ES-I3 (cell line): ENCODE data around the gene ABHD2.

Experiments
- H3K36me3 ChIP-seq: 2 replicates; pipeline ENCODE4 v1.6.1; 2013; ENCODE audit warnings: mild to moderate bottlenecking, low read length, control low read depth, moderate library complexity; ENCODE audit not compliant: insufficient read depth
- H3K4me1 ChIP-seq: 2 replicates; pipeline ENCODE4 v1.6.1; 2013; ENCODE audit warnings: mild to moderate bottlenecking, control low read depth, low read length; ENCODE audit not compliant: insufficient read depth
- H3K9ac ChIP-seq: 2 replicates; pipeline ENCODE4 v1.6.1; 2013; ENCODE audit warnings: low read depth, mild to moderate bottlenecking, low read length, moderate library complexity
- H3K9me3 ChIP-seq: 2 replicates; pipeline ENCODE4 v1.6.1; 2013; ENCODE audit warnings: mild to moderate bottlenecking, low read length, moderate library complexity; ENCODE audit not compliant: control insufficient read depth, insufficient read depth

Gene ABHD2

DNA sequence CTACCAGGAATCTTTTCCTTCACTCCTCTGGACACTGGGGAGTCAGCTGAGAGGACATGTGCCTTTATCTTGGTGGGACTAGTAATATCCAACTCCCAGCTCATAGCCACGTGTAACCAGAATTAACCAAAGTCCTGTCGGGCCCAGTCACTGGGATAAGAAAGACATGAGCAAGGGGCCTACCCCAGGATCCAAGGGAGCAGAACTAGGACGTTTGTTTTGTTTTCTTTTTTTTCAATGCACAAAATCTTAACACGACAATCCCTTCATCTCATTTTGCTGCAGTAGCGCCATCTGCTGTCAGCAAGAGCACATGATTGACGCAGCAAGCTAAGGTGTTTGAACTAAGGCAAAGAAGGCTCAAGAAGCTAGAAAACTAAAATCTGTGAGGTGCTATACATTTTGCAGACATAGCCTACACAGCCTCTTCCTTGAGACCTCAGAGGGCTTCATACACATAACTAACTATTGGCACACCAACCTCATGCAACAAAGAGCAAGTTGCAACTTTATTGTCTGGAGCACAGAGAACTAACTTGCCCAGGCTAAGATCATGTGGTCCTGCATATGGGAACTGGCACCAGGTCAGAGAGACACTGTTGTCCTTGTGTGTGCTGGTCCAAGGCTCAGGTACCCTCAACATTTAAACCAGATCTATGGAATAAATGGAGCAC, 89.5 kb downstream of the ABHD2 start:
- Histone ChIP-seq H3K4me1 (no peaks in the 10 kb centered on the region), H3K9me3 (no peaks in the 10 kb centered on the region), H3K9ac (no peak overlapping the region), H3K36me3 (no peaks in the 10 kb centered on the region)

DNA sequence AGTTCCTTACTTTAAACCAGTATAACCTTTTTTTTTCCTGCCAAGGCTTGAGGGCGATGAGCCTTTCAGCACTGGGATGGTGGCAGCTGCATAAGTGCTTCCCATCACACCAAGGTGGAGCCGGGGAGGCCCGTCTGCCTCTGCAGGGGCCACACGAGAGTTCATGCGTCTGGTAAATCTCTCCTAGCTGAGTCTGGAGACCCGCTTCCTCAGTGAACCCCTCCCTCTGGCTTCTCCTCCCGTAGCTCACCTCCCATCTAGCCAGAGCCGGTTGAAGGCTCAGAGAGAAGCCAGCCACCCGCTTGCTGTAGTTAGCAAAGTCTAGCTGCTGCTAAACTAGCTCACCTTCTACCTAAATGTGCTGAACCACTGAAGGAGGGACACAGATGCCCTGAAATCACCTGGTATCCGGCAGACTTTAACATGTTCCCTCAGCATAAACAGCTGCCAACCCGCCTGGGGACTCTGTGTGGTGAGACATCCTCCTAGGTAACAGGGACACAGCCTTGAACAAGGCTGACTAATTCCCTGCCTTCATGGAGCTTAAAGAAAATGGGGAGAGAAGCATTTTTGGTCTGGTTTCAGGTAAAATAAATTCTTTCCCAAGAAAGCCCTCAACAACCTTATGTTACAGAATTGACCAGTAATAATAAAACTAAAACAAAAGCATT, 90.2 kb downstream of the ABHD2 start:
- no peaks in the 10 kb centered on the region for H3K4me1 ChIP-seq
- no peaks in the 10 kb centered on the region for H3K36me3 ChIP-seq

DNA sequence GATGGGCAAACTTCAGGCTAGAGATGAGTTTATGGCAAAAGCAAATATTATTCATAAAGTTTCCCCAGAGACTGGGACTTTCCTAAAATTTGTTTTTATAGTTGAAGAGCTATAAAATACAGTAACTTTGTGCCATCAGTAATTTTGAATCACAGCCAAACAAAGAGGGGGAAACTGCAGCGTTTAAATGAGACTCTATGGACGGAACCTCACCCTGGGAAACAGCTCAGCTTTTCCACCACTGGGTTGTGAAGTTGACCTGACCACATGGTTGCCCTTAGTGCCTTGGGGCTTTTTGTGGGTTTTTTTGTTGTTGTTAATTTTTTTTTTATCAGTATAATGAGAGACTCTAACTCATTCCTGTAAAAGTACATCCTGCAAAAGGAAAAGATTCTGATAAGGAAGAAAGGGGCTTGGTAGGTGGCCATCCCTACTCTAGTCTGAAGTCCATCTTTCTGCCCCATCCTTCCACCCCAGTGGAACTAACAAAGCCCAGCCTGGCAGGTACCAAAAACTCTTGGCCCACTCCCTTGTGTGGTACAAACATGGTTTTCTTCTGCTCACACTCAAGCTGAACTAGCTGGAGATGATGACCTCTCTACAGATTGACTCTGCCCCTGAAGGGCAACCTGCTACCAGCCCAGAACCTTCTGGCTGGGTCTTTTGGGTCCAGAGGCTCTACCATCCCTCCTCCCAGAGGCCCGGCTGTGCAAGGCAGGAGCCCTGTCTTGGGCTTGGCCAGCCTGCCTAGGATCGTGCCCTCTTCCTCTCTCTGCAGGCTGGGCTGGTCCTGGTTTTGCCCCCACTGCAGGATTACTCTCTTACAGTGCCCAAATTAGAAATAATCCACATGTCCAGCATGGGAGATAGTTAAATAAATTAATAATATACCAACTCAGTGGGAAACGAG, 92.0 kb downstream of the ABHD2 start:
- Histone ChIP-seq H3K9me3 (no peaks in the 10 kb centered on the region), H3K36me3 (no peaks in the 10 kb centered on the region), H3K9ac (no peak overlapping the region), H3K4me1 (no peaks in the 10 kb centered on the region)

More for the DNA sequence above, 90.2 kb downstream of the ABHD2 start:
- no peak overlapping the region for H3K9ac ChIP-seq
- H3K9me3 ChIP-seq = no peaks in the 10 kb centered on the region

DNA sequence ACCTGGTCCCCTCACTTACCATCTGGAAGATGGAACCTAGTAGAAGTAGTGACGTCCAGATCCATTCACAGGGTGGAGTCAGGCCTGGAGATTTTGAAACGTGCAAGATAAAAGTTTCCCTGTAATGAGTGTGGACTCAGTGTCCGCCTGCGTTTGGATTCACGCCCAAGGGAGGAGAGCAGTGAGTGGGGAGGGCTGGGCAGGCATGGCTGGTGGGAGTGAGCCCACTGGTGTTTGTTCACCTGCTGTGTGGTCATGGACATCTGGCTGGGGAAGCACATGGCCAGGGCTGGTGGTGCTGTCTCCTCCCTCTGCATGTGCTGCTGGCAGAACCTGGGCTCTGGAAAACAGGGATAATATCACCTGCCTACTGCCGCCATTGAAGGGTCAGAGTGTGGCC, 96.1 kb downstream of the ABHD2 start:
- no peaks in the 10 kb centered on the region for H3K9me3 ChIP-seq
- H3K9ac ChIP-seq = no peak overlapping the region
- peaks cover 3% of the 10 kb centered on the region; the same call in 1 of the 2 replicates for H3K36me3 ChIP-seq
- no peaks in the 10 kb centered on the region for H3K4me1 ChIP-seq

GRCh38 chr15:89184886-89185526, 96.8 kb downstream of the ABHD2 start:
- Histone ChIP-seq H3K36me3 (peaks cover 3% of the 10 kb centered on the region; the same call in 1 of the 2 replicates), H3K9ac (no peak overlapping the region), H3K9me3 (no peaks in the 10 kb centered on the region), H3K4me1 (no peaks in the 10 kb centered on the region)

- peaks cover 3% of the 10 kb centered on the region; the same call in 1 of the 2 replicates for H3K36me3 ChIP-seq
- H3K9ac ChIP-seq = no peak overlapping the region
- H3K4me1 ChIP-seq = no peaks in the 10 kb centered on the region
- no peaks in the 10 kb centered on the region for H3K9me3 ChIP-seq
Observed at GRCh38 chr15:89186803-89187202, 98.5 kb downstream of the ABHD2 start.

- H3K36me3 ChIP-seq = peaks cover 3% of the 10 kb centered on the region; the same call in 1 of the 2 replicates
- no peaks in the 10 kb centered on the region for H3K4me1 ChIP-seq
- H3K9ac ChIP-seq = no peak overlapping the region
- H3K9me3 ChIP-seq = no peaks in the 10 kb centered on the region
Observed at GRCh38 chr15:89187301-89187985, 99.2 kb downstream of the ABHD2 start.

DNA sequence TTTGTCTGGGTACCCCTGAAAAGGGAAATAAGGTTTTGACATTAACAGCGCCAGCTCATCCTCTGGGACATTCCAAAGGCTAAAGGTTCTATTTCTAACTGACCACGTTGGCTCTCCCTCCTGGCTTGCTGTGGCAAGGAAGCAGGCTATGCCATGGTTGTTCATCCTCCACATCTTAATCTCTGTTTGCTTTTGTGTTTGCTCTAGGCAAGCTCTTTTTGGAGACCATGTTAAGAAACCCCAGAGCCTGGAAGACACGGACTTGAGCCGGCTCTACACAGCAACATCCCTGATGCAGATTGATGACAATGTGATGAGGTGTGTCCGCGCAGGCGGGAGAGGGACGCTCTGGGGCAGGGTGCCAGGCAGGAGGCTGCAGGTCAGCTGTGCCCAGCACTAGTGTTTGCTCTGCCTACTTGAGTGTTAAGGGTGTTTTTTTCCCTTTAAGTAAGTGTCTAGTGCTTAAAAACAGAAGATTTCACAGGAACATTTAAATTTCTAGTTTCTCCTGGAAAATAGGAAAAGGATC, 99.8 kb downstream of the ABHD2 start:
- Histone ChIP-seq H3K36me3 (peaks cover 3% of the 10 kb centered on the region; the same call in 1 of the 2 replicates), H3K4me1 (no peaks in the 10 kb centered on the region), H3K9me3 (no peaks in the 10 kb centered on the region), H3K9ac (no peak overlapping the region)

- Histone ChIP-seq H3K36me3 (peaks cover 7% of the 10 kb centered on the region; the same call in 1 of the 2 replicates), H3K4me1 (peaks cover 17% of the 10 kb centered on the region)
Observed at GRCh38 chr15:89192136-89192535, 103.9 kb downstream of the ABHD2 start.

DNA sequence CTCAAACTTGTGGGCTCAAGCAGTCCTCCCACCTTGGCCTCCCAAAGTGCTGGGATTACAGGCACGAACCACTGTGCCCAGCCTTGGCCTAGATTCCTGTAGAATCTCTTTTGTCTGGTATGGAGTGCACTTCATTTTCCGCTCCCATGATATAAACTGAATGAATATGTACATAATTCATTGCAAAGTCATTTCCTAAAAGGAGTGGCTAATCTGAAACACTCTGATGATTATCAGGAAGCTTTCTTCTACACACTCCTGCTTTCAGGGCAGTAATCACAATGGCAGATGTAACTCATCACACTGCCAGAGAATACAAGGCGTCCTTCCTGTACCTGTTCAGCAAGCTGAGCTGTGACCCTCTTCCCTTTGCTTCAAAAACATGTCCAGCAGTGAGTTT, 104.5 kb downstream of the ABHD2 start:
- Histone ChIP-seq H3K36me3 (peaks cover 7% of the 10 kb centered on the region; the same call in 1 of the 2 replicates), H3K9me3 (no peaks in the 10 kb centered on the region), H3K9ac (no peak overlapping the region), H3K4me1 (peaks cover 24% of the 10 kb centered on the region)

More at GRCh38 chr15:89192136-89192535, 103.9 kb downstream of the ABHD2 start:
- H3K9ac ChIP-seq = no peak overlapping the region
- H3K9me3 ChIP-seq = no peaks in the 10 kb centered on the region

DNA sequence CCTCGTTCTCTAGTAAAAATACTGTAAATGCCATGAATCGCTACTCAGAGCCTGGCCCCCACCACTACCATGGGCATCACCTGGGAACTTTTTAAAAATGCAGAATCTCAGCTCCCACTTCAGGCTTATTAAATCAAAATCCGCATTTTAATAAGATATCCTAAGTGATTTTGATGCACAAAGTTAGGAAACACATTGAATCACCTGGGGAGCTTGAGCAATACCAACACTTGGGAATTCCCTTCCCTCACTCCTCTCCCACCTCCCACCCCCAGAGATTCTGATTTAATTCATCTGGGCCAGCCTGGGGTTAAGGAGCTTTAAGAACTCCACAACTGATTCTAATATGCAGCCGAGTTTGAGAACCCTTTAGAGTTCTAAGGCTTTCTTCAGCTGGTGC, 106.4 kb downstream of the ABHD2 start:
- Histone ChIP-seq H3K36me3 (peaks cover 4% of the 10 kb centered on the region; the same call in 1 of the 2 replicates), H3K9me3 (no peaks in the 10 kb centered on the region), H3K4me1 (peaks cover 42% of the 10 kb centered on the region), H3K9ac (no peak overlapping the region)

GRCh38 chr15:89195836-89196235, 107.6 kb downstream of the ABHD2 start:
- H3K9me3 ChIP-seq = no peaks in the 10 kb centered on the region
- H3K36me3 ChIP-seq = peaks cover 4% of the 10 kb centered on the region; the same call in 1 of the 2 replicates
- H3K4me1 ChIP-seq = peaks cover 46% of the 10 kb centered on the region
- no peak overlapping the region for H3K9ac ChIP-seq

GRCh38 chr15:89196241-89196640, 108.0 kb downstream of the ABHD2 start:
- Histone ChIP-seq H3K36me3 (peaks cover 4% of the 10 kb centered on the region; the same call in 1 of the 2 replicates), H3K9ac (no peak overlapping the region), H3K9me3 (no peaks in the 10 kb centered on the region), H3K4me1 (peaks cover 46% of the 10 kb centered on the region)
